ENCODE data around the gene NBPF1. TPM values are rescaled to one million over a fixed set of nuclear protein-coding genes. Genes with fewer than 3 reads are reported as not detected.
"Not testable (repeated sequence)": the region's sequence is repeated elsewhere in the genome, so short reads cannot be mapped to it uniquely, and the experiment has no call there.

NBPF1 gene
- total and polyA plus RNA-seq, 12 donors: 2.8 to 15.2 (median 11.0) TPM

GRCh38 chr1:16605532-16606505 lies 7.5 kb downstream of the NBPF1 start:
- Histone ChIP-seq H3K36me3 (peaks cover 0 to 45% (median 38%) of the 10 kb centered on the region in 9 donors), H3K4me1 (no peaks in the 10 kb centered on the region), H3K27me3 (no peaks in the 10 kb centered on the region), H3K4me3 (no peak overlapping the region), H3K27ac (no peak overlapping the region), H3K9me3 (no peaks in the 10 kb centered on the region)
- DNase-seq (no peak), ATAC-seq (no peak)
- intact Hi-C loops (cut with DNase I): no loop called here
- WGBS, 2 donors: 81 to 84% methylated on average over 12 of the region's 12 CpGs
- no peak for TF ChIP-seq CTCF (IDR thresholded peaks at IDR 0.05)

DNA sequence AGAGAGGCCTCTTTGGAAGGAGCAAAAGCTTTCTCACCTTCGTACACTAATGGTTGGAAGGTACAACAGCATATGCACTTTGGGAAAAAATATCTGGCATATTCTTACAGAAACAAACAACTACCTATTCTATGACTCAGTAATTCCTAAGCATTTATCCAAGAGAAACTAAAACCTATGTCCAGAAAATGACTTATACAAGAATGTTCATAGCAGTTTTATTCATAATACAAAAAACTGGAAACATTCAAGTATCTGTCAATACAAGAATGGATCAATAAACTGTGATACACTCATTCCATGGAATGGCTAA lies 8.2 kb downstream of the NBPF1 start:
- DNase-seq: no peak
- no peak for TF ChIP-seq CTCF (IDR thresholded peaks at IDR 0.05)
- Histone ChIP-seq H3K27me3 (no peaks in the 10 kb centered on the region), H3K4me3 (no peak overlapping the region), H3K4me1 (no peaks in the 10 kb centered on the region), H3K36me3 (peaks cover 0 to 45% (median 38%) of the 10 kb centered on the region in 9 donors), H3K27ac (no peak overlapping the region), H3K9me3 (no peaks in the 10 kb centered on the region)
- no peak for ATAC-seq
- intact Hi-C loops (cut with DNase I): no loop called here
- WGBS, 2 donors: 84 to 90% methylated on average over 1 of the region's 1 CpG

DNA sequence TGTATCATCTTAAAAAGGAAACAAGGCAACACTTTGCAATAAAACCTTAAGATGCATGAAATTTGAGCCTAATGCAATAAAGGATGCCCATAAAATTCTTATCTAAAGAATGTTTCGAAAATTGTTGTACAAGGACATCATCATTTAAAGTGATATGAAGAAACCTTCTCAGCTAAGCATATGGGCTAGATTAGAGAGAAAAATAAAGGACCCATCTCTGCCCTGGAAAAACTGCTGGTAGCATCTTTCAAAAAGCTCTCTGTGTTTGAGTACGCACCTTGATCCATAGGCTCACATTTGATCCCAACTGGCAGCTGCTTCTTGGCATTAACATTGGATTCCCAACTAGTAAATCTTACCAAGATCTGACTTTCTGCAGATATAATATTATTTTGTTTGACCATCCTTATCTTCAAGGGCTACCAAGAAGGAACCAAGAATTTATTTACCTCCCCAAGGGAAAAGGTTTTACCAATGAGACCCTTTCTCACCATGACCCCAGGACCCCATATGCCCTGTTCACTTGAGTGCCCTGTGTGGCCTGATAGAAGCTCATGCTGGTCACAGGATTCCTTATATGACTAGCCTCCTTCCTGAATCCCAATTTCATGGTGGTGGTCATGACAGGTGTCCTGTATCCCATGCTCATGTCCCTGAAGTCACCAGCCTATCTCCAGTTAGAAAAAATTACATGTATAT lies 8.7 kb downstream of the NBPF1 start:
- H3K27me3 ChIP-seq; H3K27ac ChIP-seq; H3K4me1 ChIP-seq; ATAC-seq; DNase-seq; H3K9me3 ChIP-seq; H3K4me3 ChIP-seq; intact Hi-C loops (cut with DNase I): not testable (repeated sequence)
- WGBS, 2 donors: 97 to 98% methylated on average over 1 of the region's 2 CpGs
- peaks cover 0 to 45% (median 38%) of the 10 kb centered on the region in 9 donors for H3K36me3 ChIP-seq

GRCh38 chr1:16603623-16604022 lies 9.7 kb downstream of the NBPF1 start:
- ATAC-seq; H3K4me3 ChIP-seq; H3K4me1 ChIP-seq; H3K27me3 ChIP-seq; H3K27ac ChIP-seq; H3K9me3 ChIP-seq; DNase-seq; intact Hi-C loops (cut with DNase I): not testable (repeated sequence)
- WGBS, 2 donors: 87 to 97% methylated on average over 2 of the region's 2 CpGs
- peaks cover 0 to 44% (median 38%) of the 10 kb centered on the region in 9 donors for H3K36me3 ChIP-seq

DNA sequence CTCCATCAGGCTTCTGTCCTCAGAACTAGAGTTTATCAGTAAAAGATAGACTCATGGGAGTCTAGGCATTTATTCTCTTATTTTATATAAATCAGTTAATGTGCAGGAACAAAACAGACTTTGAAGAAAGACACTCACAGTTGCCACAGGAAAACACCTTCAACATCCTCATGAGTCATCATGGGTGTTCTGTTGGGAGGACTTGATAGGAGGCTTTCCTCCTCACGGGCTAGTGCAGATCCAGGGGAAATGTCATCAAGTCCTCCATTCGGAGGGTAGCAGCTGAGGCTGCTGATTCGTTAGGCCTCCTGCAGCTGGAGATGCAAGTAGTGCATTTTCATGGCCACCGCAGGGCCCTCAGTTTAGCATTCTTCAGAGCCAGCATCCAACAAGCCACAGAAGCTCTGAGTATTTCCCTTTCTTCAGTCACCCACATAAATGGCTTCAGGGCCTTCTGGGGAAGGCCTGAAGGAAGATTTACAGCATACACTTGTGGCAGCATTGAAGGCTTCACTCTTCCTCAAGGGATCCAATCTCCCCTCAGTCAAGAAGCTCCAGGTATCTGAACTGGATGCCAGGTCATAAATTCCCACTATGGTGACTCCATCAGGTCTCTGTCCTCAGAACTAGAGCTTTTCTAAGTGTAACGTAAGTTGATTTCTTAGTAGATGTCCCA lies 10.9 kb downstream of the NBPF1 start:
- not testable (repeated sequence) for DNase-seq
- 93 to 99% methylated on average over 2 of the region's 5 CpGs for WGBS, 2 donors

GRCh38 chr1:16600855-16601786 lies 12.2 kb downstream of the NBPF1 start:
- H3K27me3 ChIP-seq; H3K4me1 ChIP-seq; H3K9me3 ChIP-seq; intact Hi-C loops (cut with DNase I); H3K27ac ChIP-seq; H3K4me3 ChIP-seq; DNase-seq: not testable (repeated sequence)
- 60 to 70% methylated on average over 3 of the region's 7 CpGs for WGBS, 2 donors
- peak in 4 of 8 donors; percentile 12 to 55 (median 43) for ATAC-seq
- peaks cover 0 to 19% (median 14%) of the 10 kb centered on the region in 9 donors for H3K36me3 ChIP-seq

More for the DNA sequence above, 10.9 kb downstream of the NBPF1 start:
- H3K36me3 ChIP-seq: peaks cover 0 to 33% (median 27%) of the 10 kb centered on the region in 9 donors
- H3K4me1 ChIP-seq; ATAC-seq; H3K27ac ChIP-seq; intact Hi-C loops (cut with DNase I); H3K27me3 ChIP-seq; H3K9me3 ChIP-seq; H3K4me3 ChIP-seq: not testable (repeated sequence)

DNA sequence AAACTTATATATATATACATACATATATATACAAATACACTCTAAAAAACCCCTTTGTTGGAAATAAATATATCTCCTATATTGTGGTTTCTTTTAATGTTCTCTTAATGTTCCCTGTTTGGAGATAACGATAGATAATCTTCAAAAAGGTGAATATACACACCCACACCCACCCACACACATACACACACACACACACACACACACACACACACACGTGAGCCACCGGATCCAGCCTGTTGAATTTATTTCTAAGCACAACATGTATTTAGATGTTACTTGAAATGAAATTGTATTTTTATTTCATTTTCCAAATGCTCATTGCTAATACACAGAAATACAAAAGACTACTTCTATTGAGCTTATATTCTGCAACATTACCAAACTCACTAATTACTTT lies 14.0 kb downstream of the NBPF1 start:
- H3K27me3 ChIP-seq; H3K4me3 ChIP-seq; H3K9me3 ChIP-seq; H3K27ac ChIP-seq; H3K36me3 ChIP-seq; H3K4me1 ChIP-seq; ATAC-seq; DNase-seq; intact Hi-C loops (cut with DNase I): not testable (repeated sequence)
- WGBS, 2 donors: 95 to 98% methylated on average over 3 of the region's 3 CpGs

GRCh38 chr1:16595216-16595615 lies 18.1 kb downstream of the NBPF1 start:
- H3K4me1 ChIP-seq; H3K4me3 ChIP-seq; H3K27ac ChIP-seq; DNase-seq; H3K36me3 ChIP-seq; ATAC-seq; intact Hi-C loops (cut with DNase I); H3K27me3 ChIP-seq; H3K9me3 ChIP-seq: not testable (repeated sequence)
- WGBS, 2 donors: 96 to 100% methylated on average over 1 of the region's 1 CpG

Data from heart right ventricle (tissue), 16 donors.